B cell (primary cell): ENCODE data around the gene SPHKAP.

ENCODE experiments used
- CTCF ChIP-seq: fragments of 200-600 bp; IDR thresholded peaks from one replicate; pipeline ENCODE4 v1.8.0; 2022; ENCODE audit warnings: antibody characterized with exemption, mild to moderate bottlenecking
- EZH2 ChIP-seq: IDR thresholded peaks from 2 replicates; pipeline ENCODE4 v1.6.1; 2012; ENCODE audit warnings: borderline replicate concordance, low read depth, mild to moderate bottlenecking, moderate library complexity, low read length; ENCODE audit not compliant: insufficient read depth, poor library complexity, severe bottlenecking

GRCh38 chr2:228164718-228165117 lies 16.8 kb downstream of the SPHKAP start:
- TF ChIP-seq CTCF, result no peak
- TF ChIP-seq EZH2, result no peak
